HG03558 (cell line): ENCODE results near the gene ZNF574.
"Not testable (repeated sequence)": the region's sequence is repeated elsewhere in the genome, so short reads cannot be mapped to it uniquely, and the experiment has no call there.

Source experiments
- ATAC-seq: cut with Tn5 transposase; IDR thresholded peaks from one replicate; pipeline ENCODE4 v1.9.1; 2021; ENCODE audit warnings: moderate number of reproducible peaks; ENCODE audit not compliant: unreplicated experiment; ENCODE audit errors: extremely low read depth

The ZNF574 gene, protein sequence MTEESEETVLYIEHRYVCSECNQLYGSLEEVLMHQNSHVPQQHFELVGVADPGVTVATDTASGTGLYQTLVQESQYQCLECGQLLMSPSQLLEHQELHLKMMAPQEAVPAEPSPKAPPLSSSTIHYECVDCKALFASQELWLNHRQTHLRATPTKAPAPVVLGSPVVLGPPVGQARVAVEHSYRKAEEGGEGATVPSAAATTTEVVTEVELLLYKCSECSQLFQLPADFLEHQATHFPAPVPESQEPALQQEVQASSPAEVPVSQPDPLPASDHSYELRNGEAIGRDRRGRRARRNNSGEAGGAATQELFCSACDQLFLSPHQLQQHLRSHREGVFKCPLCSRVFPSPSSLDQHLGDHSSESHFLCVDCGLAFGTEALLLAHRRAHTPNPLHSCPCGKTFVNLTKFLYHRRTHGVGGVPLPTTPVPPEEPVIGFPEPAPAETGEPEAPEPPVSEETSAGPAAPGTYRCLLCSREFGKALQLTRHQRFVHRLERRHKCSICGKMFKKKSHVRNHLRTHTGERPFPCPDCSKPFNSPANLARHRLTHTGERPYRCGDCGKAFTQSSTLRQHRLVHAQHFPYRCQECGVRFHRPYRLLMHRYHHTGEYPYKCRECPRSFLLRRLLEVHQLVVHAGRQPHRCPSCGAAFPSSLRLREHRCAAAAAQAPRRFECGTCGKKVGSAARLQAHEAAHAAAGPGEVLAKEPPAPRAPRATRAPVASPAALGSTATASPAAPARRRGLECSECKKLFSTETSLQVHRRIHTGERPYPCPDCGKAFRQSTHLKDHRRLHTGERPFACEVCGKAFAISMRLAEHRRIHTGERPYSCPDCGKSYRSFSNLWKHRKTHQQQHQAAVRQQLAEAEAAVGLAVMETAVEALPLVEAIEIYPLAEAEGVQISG

DNA sequence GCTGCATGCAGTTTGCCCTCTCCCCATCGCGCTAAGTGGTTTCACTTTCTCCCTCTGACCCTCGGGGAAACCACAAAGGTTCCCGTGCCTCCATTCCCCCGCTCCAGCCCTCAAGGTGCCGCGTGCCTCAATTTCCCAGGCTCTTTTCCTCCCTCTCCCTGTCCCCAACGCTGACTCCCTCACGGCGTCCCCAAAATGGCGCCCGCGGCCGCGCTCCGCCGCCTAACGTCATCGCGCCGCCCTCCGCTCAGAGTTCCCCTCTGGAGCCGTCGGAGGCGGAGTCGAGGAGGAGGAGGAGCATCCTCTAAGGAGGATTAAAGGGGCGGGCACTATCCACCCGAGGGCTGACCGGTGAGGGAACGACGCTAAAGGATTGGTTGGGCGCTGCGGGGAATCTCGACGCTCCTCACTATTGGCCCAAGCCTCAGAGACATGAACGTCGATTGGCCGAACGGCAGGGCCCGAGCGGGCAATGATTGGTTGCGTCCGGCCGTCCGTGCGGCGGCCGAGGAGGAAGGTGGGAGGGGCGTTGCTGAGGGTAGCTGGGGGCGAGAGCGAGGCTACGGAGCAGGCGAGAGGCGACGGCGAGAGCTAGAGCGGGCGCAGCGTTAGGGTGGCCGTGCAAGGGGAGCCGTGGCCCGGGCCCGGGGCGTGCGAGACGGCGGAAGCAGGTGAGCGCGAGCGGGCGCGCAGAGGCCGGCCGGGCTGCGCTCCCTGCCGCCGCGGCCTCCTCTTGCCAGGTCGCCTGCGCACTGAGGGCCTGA lies at the start of gene ZNF574:
Gene ZNF574, plus strand, starts transcription at position 551 of the 764 bp plus-strand sequence. CDS start 2,441 bp downstream, outside the sequence.
- ATAC-seq, result peak; percentile 82

DNA sequence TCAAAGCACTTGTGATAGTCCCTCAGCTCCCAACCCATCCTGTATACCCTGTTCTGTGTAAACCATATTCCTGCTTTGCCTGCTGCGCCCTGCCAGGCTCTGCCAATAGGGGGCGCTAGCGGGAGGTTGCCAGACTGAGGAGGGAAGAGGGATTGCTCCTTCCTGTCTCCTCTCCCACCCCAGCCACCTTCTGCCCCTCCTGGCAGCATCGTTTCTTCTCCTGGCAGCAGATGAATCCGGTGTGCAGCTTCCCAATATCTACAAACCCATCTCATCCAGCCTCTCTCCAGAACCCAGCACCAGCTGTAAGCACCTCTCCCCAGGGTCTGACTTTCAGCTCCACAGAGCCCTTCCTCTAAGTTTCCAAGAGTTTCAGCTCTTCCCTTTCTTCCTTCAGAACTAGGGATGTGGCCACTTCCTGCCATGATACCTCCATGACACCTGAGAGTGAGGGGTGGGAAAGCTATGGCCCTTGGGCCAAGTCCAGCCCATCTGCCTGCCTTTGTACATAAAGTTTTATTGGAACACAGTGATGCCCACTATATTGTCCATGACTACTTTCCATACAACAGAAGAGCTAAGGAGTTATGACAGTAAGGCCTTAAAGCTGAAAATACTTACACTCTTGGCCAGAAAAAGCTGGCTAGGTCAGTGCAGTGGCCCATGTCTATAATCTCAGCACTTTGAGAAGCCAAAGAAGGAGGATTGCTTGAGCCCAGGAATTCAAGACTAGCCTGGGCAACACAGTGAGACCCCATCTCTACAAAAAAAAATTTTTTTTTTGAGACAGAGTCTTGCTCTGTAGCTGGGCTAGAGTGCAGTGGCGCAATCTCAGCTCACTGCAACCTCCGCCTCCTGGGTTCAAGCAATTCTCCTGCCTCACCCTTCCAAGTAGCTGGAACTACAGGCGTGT lies 47.4 kb upstream of the ZNF574 start:
- no peak for ATAC-seq

DNA sequence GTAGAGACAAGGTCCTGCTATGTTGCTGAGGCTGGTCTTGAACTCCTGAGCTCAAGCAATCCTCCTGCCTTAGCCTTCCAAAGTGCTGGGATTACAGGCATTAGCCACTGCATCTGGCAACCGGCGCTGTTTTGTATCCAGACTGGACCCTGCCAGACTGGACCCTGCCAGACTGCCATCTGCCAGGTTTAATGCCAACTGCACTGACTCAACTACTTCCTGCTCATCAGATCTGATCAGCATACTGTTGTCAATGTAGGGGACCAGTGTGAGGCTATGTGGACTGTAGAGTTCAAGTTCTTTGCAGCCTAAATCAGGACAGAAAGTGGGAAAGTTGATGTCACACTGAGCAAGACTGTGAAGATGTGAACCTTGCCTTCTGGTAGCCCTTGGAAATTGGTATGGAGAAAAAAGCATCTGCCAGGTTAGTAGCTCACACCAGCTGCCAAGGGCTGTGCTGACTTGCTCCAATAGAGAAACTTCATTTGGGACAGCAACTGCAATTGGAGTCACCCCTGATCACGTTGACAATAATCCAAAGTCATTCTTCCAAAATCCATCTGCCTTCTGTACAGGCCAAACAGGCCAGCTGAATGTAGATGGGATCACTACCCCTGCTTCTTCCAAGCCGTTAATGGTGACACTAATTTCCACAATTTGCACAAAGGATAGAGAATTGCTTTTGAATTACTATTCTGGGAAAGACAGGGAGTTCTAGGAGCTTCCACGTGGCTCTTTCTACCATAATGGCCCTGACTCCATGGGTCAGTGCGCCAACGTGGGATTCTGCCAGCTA lies 45.1 kb upstream of the ZNF574 start:
- ATAC-seq, result no peak

DNA sequence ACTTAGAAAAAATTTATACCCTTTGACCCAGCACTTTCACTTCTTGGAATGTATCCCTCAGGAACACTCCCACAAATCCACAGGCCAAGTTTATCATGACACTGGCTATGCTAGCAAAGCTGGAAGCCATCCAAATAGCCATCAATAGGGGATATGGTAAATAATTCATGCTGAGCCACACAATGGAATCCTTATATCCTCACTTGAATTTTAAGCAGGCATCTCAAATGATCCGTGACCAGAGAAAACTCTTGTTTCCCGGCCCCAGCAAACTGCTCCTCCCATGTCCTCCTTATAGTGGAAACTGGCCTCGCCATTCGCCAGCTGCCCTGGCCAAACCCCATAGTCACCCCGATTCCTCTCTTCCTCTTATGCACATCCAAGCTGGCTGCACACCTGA lies 43.5 kb upstream of the ZNF574 start:
- ATAC-seq, result no peak

DNA sequence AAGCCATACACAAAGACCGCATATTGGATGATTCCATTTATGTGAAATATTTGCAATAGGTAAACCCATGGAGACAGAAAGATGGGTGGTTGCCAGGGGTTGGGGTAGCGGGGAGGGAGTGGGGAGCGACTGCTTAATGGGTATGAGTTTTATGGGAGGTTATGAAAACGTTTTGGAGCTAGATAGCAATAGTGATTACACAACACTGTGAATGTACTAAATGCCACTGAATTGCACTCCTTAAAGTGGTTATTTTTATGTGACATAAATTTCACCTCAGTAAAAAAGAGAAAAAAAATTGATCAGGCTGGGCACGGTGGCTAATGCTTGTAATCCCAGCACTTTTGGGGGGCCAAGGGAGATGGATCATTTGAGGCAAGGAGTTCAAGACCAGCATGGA lies 42.6 kb upstream of the ZNF574 start:
- no peak for ATAC-seq

DNA sequence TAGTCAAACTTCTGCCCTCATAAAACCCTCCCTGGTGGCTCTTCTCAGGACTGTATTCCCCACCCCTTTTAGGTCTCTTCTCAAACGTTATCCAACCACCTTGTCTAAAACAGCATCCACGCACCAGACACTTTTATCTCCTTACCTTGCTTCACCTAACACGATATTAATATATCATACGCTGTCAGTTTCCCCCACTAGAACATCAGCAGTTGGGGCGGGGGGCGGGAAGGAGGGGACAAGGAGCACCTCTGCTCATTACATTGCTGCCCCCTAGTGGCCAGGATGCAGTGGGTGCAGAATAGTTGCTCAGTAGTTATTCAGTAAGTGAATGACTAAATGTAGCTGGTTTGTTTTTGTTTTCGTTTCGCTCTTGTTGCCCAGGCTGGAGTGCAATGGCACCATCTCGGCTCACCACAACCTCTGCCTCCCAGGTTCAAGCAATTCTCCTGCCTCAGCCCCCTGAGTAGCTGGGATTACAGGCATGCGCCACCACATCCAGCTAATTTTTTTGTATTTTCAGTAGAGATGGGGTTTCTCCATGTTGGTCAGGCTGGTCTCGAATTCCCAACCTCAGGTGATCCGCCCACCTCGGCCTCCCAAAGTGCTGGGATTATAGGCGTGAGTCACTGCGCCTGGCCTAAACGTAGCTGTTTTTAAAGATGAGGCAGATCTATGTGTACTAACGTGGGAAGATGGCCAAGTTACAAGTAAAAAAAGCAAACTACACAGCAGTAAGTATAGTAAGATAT lies 41.1 kb upstream of the ZNF574 start:
- not testable (repeated sequence) for ATAC-seq

DNA sequence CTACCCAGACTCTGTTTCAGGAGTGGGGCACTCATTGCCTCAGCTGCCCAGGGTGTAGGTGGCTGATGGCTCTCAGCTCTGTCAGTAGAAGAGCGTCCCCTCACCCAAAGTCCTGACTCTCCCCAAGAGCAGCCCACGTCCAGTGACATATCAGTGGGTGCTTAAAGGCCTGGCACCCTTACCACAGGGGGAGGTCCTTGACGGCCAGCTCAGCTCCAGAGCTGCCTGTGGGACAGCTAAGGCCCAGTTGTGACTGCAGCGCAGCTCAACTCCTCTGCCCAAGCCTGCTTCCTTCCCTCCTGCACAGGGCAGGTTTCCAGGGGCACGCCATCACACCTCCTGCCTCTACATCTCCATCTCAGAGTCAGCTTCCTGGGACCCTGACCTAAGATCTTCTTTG lies 38.3 kb upstream of the ZNF574 start:
- no peak for ATAC-seq

DNA sequence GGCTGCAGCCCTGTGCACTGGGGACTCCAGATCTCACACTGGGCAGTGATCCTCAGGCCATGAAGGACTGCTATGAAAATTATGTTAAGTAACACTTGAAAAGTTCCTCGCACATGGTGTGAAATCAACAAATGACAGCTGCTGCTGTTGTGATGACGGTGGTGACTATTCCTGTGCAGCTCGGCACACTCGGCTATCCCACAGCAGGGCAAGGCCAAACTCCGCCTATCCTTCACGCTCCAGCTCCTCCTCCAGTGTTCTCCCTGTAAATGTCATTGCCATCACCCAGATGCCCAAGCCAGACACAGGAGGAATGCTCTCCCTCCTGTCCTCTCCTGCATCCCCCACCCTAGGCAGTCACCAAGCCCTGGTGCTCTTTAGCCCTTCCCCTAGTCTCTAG lies 37.3 kb upstream of the ZNF574 start:
- ATAC-seq, result no peak

DNA sequence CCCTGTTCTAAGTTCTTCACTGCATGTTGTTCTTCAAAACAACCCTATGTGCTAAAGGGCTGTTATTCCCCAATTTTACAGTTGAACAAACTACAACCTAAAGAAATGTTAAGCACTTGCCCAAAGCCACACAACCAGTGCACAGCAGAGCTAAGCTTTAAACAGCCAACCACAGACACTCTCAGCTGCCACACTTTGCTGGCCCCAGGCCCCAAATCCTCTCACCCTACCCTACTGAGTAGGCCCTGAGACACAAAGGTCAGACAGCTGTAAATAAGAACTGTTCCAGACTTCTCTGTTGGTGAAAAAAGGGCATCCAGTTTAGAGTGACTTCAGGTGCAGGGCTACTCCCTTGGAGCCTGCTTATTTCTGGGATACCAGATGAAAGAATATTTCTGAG lies 35.9 kb upstream of the ZNF574 start:
- no peak for ATAC-seq

DNA sequence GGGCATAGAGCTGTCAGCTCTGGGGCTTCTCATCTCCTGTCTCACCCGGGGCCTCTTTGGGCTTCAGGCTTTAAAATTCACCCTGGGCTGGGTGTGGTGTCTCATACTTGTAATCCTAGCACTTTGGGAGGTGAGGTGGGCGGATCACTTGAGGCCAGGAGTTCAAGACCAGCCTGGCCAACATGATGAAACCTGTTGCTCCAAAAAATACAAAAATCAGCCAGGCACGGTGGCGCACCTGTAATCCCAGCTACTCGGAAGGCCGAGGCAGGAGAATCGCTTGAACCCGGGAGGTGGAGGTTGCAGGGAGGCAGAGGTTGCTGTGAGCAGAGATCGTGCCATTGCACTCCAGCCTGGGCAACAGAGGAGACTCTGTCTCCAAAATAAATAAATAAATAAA lies 35.5 kb upstream of the ZNF574 start:
- ATAC-seq, result not testable (repeated sequence)

DNA sequence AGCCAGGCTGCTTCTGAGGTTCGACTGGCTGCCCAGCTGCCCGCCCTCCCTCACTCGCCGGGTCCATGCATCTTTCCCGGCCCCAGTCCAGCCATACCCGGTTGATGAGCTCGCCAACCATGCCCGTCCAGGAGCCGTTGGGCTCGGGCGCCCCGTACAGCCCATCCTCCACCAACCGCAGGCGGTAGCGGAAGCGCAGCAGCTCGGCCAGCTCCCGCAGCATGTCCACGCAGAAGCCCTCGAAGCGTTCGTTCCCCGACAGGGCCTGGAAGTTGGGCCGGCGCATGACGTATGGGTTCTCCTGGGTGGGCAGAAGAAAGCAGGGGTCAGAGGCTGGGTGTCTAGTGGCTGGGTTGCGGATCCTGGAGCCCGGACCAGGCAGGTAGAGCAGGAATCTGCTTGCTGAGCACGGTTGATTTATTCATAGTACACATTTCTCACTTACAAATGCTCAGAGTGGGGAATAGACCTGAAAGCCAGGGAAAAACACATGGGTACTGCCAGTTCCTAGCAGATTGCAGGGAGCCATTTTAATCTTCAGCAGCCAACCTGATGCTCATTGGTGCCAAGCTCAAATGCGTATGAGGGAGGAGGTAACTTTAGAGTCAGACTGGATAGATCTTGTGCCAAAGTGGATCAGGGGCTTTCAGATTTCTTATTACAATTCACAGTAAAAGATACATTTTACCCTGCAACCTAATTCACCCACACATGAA lies 33.4 kb upstream of the ZNF574 start:
- ATAC-seq, result no peak

DNA sequence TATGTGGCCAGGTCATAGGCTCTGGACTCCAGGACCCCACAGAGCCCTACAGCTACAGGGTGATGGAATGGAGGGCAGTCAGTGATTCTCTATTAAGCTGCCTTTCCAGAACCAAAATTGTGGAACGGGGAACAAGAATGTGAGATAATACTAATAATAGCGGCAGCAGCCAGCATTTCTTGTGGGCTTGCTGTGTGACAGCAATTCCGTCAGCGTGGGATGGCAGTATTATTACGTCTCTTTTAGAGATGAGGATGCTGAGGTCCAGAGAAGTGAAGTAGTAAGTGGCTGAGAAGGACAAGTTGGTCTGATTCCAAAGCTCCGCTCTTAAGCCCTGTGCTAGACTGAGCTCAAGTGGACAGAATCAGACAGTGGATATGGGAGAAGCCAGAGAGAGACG lies 30.4 kb upstream of the ZNF574 start:
- no peak for ATAC-seq

DNA sequence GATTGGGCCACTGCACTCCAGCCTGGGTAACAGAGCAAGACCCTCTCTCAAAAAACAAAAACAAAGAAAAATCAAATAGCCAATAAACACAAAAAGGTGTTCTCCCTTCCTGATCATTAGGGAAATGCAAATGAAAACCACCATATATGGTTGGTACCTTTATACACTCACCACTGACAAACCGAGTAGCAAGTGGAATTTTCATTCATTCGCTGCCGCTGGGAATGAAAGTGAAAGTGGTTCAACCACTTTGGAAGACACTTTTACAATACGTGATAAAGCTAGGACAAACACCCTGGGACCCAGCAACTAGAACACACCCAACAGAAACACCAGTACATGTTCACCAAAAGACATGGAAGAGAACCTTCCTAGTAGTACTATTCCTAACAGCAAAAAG lies 27.0 kb upstream of the ZNF574 start:
- ATAC-seq, result no peak

DNA sequence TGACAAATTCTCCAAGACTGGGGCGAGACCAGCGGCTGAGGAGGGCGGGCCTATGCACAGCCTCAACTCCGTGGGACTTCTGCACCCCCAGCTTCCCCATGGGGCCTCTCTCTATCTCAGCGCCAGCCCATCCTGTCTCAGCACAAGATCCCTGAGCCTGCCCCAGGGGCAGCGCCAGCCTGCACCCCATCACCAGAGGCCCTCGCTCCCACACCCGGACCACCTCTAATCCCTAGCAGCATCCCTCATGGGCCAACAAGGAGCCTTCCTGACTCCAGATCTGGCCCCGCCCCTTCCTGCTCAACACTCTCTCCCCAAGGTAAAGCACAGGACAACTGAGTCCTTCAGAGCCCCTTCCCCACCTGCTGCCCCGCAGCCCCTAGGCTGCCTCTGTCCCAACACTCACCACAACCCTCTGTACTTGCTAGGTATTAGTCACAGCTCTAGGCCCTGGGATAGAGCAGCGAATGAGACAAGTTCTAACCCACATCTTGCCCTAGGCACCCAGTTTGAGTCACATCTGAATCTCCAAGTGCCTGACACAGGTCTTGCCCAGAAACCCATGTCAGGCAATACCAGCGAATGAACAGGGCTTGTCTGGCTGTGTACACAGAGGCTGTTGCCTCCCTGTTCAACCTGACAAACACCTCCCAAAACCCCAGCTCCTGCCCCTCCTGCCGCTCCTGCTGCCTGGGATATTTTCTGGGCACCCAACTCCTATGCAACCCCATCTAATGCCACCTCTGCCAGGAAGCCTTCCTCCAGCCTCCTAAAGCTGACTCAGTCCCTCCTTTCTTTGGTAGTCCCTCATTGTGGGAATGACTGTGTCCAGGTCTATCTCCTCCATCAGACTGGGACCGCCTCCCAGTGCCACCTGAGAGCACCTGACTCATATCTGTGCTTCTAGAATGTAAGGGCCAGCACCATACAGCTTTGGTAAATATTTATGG lies 24.5 kb upstream of the ZNF574 start:
- no peak for ATAC-seq

DNA sequence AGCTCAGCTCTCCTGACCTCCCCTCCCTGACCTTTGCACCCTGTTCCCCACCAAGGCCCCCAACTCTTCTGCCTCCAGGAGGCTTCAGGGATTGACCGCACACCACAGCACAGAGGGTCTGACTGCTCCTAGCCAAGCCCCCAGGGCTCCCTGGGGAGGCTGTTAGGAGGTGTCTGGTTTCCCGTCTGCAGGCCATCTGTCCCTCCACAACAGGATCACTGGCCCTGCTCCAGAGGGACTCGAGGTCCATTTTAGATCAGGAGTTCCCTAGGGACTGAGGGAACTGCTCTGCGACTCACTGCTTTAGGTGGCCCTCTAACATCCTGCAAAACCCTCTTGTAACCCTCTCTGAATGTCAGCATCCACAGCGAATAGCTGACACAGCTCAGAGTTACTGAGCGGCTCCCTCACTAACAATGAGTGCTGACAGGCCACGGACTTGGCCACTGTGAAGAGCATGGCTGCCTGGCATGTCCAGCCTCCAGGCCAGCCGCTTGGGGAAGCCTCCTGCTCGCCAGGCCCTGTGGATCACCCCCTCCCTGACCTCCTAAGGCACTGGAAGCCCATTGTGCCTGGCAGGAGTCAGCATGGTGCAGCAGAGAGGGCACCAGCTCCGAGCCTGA lies 23.6 kb upstream of the ZNF574 start:
- no peak for ATAC-seq
